Stimulated activated CD8-positive, alpha-beta memory T cell treated with anti-CD3 and anti-CD28 coated beads, Interleukin-15, amount 100 ng/mL, for 1 hour (primary cell): ENCODE measurements around the gene LDB2.

Experiments used
- DNase-seq: peaks from one replicate; pipeline ENCODE4 v3.0.0-alpha.2; 2020; ENCODE audit warnings: low read depth

The LDB2 gene

DNA sequence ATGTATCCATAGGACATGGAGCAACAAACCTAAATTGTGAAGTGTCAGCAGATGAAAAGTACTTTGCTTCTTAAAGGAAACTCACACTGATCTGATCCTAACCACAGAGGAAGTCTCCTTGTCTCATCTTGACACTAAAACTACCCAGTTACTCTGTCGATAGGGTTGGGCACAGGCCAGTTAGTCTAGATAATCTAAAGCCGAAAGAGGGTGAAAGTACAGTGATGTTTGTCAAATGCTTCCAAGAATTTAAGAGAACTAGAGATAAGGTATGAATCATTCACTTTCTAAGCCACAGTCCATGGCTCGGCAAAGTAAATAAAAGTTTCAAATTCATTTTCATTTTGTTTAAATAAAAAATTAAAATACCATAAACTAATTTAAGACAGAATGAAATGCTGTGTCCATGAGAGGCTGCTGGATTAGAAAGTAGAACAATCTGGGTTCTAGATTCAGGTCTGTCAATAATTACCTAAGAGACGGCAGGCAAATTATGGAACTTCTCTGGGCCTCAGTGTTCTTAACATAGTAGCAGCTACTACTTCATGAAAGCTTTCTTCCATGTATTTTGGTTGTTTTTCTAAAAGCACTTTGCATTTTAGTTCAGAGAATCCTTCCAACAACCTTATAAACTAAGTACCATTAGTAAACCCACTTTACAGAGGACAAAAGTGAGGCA lies 176.7 kb downstream of the LDB2 start:
- DNase-seq, result no peak

DNA sequence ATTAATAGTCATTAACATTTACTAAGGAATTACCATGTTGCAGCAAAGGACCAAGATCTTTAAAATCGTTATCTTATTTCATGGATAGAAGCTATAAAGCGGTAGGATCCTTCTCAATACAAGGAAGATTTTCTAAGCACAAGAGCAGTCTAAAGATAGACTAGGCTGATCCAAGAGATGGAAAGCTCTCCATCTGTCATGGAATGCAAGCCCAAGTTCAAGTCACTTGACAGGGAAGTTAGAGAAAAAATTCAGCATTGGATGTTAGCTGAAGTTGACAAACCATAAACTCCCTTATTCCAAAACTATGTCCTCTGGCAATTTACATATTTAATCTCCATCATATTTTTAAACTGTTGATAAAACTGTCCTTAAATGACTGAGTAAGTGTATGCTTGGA lies 177.7 kb downstream of the LDB2 start:
- DNase-seq, result no peak

DNA sequence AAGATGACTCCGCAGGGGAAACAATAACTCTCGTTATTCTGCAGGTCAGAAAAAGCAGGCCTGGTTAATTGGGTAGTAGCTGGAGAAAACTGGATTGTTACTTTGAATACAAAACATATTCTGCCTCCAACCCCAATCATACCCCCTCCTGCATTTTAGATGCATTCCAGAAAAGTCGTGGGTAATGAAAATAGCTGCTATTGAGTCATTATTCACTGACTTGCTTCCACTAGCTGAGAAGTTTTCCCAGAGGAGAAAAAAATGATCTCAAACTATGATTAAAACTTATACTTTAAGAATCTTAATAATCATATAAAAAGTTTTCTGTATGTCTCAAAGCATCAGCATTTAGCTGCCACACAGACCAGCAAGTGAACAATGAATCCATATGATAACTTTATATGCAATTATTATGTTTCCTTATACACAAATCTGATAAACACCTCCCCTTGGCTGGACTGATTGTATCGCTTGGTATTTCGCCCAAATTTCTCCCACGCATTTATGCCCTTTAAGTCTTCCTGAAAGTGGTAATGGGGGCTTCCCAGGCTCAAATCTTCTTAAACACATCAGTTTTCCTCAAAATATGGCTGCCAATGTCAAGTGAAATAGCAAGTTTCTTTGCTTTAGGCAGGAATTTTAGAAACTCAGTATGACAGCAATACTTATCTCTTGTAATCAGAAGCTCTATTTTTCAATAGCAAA lies 181.0 kb downstream of the LDB2 start:
- no peak for DNase-seq

DNA sequence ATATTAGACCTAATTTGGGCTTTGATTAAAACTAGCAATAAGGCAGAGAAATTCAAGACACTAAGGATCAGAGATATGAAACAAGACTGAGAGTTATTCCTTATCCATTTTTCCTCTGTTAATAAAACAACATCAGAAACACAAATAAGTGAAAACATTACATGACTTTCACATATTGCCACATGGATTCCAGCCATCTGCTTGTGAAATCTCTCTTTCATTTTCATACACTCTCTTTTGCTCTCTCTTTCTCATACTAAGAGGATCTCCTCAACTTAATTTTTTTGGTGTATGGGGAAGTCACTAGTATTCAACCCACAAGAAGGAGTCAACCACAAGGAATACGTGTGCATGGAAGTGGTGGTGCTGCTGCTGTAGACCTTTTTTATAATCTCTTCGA lies 183.0 kb downstream of the LDB2 start:
- DNase-seq, result no peak

DNA sequence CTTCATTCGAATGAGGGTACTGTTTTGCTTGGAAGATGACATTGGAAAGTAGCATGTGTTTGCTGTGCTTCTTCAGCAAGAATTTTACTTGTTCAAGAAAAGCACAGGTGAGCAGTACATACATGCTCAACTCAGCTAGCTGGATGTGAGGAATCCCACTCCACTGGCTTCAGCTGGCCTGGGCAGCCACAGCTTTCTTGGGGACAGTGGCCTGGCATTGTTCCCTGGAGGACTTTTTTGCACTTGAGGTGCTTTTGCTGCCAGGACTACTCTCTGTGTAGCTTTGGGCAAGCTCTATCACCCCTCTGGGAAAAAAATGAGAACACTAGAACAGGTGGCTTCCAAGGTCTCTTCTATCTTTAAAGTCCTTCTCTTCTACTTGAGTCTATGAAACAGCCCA lies 184.3 kb downstream of the LDB2 start:
- DNase-seq, result no peak

DNA sequence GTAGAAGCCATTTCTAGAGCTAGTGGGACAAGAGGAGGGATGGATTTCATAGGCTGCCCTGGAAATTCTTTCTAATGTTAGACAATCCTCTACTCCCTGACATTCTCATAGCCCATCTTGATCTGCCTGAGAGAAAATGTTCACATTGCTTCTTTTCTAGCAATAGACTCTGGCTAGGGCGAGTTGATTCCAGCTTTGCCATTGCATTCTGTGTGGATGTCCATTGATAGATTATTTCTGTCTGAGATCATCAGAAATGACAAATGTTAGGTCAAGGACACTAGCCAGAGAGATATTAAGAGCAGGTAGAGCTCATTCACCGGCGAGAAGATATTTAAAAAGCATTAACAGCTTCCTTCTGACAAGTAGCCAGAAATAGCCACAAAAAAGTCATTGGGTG lies 184.7 kb downstream of the LDB2 start:
- no peak for DNase-seq

DNA sequence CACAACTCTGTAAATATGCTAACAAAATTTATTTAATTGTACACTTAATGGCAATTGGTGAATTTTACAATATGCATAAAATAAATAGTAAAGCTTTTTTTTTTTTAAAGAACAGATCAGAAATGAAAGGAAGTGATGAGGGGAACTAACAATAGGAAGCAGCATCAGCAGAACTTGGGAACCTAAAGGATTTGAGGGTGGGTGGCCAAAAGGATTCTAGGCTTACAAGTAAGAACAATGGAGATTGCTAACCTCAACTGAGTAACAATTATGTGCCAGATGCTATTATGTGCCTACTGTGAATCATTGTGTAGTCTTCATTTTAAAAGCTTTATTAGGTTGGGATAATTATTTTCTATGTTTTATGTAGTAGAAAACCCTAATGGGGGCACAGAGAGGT lies 185.2 kb downstream of the LDB2 start:
- no peak for DNase-seq

DNA sequence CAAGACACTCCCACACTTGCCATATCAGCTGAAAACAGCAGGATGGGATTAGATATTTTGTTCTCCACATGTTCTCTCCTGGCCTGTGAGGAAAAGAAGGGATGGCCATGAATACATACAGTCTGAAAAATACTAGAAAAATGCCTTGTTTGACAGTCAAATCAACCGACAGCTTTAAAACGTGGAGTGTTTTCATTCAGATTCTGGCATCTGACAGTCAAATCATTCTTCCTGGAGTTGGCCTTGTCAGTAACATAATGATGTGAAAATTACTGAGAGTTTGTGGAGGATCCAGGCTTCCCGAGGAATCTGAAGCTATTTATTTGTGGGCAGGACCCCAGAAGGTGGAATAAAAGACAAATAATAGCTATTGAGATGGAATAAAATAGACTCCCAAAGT lies 188.2 kb downstream of the LDB2 start:
- no peak for DNase-seq

DNA sequence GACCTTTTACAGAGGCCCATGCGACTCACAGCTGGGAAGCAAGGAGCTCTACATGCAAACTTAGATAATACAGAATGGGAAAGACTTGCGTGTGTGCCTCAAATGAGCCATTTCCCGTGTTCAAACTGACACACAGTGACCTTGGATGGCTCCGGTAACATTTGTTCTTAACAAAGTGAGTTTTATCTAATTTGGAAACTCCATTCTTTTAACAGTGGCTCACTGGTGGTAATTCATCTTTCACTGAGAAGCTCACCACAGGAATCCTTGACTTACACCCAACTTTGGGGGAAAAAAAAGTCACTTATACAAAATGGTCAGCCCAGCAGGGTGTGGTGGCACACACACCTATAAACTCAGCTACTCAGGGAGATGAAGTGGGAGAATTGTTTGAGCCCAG lies 190.6 kb downstream of the LDB2 start:
- DNase-seq, result no peak

DNA sequence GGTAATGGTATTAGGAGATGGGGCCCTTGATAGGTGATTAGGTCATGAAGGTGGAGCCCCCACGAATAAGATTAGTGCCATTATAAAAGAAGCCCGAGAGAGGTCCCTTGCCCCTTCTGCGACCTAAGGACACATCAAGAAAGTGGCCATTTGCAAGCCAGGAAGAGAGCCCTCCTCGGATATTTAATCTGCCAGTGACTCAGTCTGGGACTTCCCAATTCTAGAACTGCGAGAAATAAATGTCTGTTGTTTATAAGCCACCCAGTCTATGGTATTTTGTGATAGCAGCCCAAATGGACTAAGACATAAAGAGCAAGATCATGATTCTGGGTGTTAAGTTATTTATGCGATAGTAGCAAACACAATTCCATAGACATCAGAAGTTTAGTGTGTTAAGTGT lies 192.2 kb downstream of the LDB2 start:
- no peak for DNase-seq

DNA sequence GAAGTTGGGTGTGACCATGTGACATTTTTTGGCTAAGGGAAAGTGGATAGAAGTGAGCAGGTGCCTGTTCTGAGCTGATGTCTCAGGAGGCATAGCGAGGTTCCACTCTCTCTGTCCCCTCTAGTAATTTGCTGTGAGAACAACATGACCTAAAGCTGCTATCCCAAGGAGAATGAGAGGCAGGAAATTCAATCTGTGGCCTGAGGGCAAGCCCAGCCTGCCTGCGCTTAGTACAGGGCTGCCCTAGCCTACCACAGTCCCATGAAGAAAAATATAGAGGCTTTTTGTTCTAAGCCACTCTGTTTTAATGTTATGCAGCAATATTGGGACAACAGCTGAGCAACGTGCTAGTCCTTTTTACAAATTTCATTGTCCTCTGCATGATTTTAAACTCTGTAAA lies 193.1 kb downstream of the LDB2 start:
- DNase-seq, result no peak

DNA sequence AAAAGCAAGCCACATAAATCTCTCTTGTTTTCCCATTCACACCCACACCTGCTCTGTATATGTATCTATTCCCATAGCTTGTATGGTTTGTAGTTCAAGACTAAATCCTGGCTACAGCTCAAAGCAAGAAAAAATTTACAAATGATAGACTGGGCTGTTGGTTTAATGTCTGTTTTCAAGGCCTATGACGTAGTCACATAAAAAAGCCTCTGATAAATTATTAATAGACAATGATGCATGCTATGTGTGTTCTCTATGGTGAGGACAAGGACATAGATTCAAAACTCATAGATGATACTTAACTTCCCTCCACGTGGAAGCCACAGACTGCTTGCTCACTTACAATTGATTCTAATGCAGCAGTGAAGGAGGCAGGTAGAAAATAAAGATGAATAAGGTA lies 194.0 kb downstream of the LDB2 start:
- DNase-seq, result no peak

DNA sequence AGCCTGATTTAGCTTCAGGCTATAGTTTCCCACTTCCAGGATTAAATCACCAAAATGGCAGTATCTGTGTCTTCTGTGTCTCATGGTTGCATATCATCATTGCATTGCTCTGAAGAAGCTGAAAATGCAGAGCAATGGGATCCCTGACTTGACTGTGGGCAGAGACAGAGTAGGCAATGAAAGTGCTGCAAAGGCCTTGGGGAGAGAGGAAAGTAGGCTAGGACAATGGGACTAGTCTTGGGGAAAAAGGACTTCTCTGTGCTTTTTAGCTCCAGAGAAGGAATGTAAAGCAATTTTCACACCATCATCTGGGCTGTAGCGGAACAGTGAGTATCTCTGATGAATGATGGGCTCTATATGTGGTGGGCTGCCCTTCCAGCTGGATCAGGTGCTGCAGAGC lies 202.5 kb downstream of the LDB2 start:
- DNase-seq, result no peak

DNA sequence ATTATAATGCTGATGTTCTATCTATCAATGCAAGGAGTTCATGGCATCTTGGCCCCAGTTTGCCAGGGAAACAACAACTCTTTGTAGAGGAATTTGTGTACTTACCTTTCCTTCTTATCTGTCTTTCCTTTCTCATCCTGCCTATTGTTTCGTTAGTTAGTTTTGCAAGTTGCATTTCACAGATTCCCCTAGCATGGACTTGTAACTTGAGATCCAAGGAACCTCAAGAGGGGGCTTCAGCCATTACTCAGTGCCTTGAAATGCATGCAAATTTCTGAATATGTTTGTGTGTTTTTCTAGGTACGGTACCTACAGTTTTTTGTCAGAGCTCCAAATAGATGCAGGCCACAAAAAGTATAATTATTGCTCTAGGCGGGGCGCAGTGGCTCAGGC lies 203.6 kb downstream of the LDB2 start:
- DNase-seq, result no peak

DNA sequence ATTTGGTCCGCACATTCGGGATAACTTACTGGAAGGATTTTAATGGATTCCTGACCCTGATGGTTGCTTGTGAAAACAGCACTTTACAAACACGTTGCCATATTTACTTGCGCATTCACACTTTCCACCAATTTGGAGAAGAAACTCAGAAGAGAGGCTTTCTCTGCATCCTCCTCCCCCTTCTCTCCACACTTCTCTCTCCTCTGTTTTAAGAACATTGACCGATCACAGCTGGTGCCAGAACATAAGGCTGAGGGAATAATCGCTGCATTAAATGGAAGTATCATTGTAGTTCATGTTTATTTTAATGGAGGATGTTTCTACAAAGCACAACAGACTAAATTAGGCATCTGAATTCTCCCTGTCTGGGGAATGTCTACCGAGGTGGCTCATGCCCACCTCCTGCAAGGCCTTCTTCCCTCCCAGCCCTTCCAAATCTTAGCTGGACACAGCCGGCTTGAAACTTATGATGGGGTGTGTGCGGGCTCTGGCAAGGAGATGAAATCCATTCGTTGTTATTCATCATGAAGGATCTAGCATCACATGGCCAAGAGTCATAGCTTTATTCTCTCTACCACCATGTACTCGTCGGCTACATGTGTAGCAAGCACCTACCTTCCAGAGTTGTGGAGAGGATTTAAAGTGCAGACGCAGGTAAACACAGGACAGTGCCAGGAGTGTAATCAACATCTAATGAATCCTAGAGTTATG lies 204.1 kb downstream of the LDB2 start:
- no peak for DNase-seq

DNA sequence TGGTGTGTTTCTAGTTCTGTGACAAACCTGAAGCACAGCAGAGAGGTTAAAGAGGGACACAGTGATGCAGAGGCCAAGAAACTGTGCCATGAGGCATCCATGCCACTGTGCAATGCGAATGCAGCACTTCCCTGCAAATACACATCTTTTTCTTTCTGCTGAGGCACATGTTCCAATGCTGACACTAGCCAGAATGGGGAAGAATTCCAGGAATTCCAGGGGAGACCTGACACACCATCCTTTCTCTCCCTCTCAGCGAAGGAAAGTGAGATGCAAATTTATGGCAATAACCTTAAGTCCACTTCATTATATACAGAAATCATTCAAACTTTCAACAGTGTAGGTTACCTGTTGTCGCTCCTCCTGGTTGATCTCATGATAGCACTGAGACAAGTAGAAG lies 204.8 kb downstream of the LDB2 start:
- DNase-seq, result no peak

DNA sequence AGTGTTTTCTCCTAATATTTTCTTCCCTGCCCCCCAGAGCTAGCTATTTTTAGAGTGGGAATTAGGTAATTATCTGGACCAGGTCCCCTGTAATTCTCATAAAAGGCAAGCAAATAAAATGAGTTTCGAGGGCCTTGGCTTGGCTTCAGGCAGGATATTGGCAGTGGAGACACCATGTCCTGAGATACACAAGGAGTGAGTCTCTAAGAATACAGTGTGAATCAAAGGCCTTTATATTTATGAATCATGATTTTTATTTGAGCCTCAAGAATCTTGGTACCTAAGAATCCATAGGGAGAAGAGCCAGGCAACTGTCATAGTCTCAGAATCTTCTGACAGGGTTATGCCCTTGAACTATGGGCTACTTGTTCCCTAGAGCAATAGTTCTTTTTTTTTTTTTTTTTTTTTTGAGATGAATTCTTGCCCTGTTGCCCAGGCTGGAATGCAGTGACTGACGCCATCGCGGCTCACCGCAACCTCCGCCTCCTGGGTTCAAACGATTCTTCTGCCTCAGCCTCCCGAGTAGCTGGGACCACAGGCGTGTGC lies 205.4 kb downstream of the LDB2 start:
- DNase-seq, result no peak

DNA sequence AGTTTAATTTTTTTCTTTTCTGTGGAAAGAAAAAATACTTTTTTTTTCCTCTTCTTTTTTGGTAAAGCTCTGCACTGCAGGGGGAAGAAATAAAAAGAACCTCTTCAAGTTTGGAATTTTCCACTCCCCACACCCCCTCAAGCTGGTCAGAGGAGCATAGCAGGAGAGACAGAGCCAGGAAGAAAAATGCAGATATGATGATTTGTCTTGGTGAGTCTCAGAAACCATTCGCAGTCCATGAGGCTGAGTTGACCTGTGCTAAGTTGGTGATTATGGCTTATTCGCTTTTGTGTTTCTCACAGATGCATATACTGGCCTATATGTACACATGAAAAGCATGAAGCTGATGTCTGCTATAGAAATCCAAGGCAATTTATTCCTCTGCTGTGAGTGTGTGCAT lies 205.9 kb downstream of the LDB2 start:
- no peak for DNase-seq

DNA sequence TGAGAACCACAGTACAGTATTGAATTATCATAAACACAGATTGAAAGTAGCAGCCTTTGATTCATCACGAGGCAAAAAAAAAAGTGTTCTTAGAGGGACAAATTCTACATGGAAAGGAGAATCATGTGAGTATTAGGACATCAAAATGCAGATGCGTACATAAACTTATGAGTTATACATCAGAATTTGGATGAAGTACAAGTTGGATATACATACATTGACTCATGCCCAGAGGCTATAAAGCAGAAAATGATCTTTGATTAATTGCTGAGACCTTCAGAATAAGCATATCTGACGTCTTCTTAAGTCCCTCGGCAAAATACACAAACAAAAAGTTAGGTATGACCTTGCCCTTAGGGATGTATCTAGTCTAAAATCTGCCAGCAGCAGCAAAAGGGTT lies 206.4 kb downstream of the LDB2 start:
- no peak for DNase-seq

DNA sequence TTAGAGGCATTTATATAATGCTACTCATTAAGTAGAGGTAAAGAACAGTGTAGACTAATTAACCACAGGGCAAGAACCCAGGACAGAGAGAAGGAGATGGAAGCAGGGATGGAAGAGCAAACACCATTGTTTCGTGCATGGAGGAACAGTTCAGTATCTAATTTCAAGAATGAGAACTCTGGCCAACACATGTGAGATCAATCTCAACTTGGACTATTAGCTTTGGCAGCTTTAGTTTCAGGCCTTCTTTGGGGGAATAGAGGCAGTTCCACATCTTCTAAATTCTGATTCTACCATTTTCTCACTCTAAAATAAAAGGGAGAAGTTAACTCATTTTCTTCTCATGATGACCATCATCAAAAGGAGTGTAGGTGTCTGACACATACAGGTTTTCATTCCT lies 207.0 kb downstream of the LDB2 start:
- no peak for DNase-seq

DNA sequence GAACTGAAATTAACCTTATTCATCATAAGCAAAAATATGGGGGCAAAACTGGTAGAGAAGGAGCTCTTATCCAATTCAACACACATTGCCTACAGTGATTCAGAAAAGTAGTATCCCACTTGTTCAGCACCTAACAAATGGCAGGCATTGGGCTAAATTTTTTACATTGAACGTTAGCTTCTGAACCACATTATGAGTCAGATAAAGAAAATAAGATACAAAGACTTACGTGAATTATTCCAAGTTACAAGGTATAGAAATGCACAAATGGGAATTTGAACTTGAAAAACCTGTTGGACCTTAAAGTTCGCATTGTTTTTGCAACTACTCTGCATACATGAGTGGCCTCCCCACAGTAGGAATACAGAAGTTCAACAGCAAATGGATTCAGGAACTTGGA lies 210.6 kb downstream of the LDB2 start:
- no peak for DNase-seq

DNA sequence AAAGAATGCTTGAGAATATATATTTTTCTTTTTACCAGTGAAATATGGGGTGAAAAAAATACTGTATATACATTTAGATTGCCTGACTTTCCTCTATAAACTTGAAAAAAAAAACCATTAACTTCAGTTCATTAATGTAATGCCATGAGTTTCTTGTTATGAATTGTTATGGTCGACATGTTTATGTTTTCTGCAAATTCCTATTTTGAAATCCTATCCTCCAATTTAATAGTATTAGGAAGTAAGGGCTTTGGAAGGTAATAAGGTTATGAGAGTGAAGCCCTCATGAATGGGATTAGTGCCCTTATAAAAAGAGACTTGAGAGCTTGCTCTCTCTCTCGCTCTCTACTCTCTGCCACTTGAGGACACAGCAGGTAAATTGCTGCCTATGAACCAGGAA lies 211.4 kb downstream of the LDB2 start:
- no peak for DNase-seq

DNA sequence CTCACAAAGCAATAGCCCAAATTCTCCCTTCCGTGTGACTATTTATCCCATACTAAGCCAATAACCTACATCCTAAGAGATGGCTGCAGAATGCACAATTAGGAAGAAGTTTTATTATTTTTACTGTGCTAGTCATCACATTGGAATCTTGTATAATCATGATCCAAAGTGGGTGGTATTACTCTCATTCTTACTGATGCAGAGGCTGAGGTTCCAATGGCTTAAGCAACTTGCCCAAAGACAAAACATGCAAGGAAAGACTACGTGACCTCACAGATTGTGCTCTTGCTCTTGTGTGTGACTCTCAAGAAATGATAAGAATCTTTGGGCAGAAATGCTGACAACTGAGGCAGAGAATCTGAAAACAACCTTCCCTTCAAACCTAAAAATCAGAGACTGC lies 212.2 kb downstream of the LDB2 start:
- DNase-seq, result no peak
